Gastroesophageal sphincter (tissue), 4 donors: ENCODE results near the gene PTPN13. TPM values are rescaled to one million over a fixed set of nuclear protein-coding genes. Genes with fewer than 3 reads are reported as not detected.

Experiments used
- ATAC-seq: fragments of 150-250 bp; one replicate; pipeline ENCODE4 v1.9.1; 2016; ENCODE audit warnings: mild to moderate bottlenecking, moderate library complexity
- H3K27ac ChIP-seq, 4 donors: fragments of 200-600 bp; sonication (generic) in 3 of 4; 1 replicate in 3 of 4; 2 replicates in 1 of 4; pipeline ENCODE4 v1.5.1; 2016 to 2019
- H3K27me3 ChIP-seq: fragments of 200-600 bp; sonication (generic); one replicate; pipeline ENCODE4 v1.5.1; 2019
- H3K36me3 ChIP-seq, 2 donors: fragments of 200-600 bp; sonication (generic); one replicate each; pipeline ENCODE4 v1.5.1; 2019; ENCODE audit warnings: control low read depth in 1 of 2
- H3K4me1 ChIP-seq, 3 donors: fragments of 200-600 bp; sonication (generic); 1 replicate in 2 of 3; 2 replicates in 1 of 3; pipeline ENCODE4 v1.5.1; 2016 to 2019; ENCODE audit warnings: control low read depth in 2 of 3
- H3K4me3 ChIP-seq, 2 donors: fragments of 200-600 bp; sonication (generic); one replicate each; pipeline ENCODE4 v1.5.1; 2019; ENCODE audit warnings: mild to moderate bottlenecking in 1 of 2, moderate library complexity in 1 of 2
- H3K9me3 ChIP-seq, 3 donors: fragments of 200-600 bp; sonication (generic); one replicate each; pipeline ENCODE4 v1.5.1; 2017 to 2019; ENCODE audit warnings: control low read depth in 2 of 3
- EP300 ChIP-seq: sonication (generic); formaldehyde crosslinking; IDR thresholded peaks from one replicate; pipeline ENCODE4 v1.6.1; 2017; ENCODE audit warnings: antibody characterized with exemption, mild to moderate bottlenecking
- POLR2A ChIP-seq, 2 donors: fragments of 450-650 bp; IDR thresholded peaks; one replicate each; pipeline ENCODE4 v1.6.1; 2017; ENCODE audit warnings: antibody characterized with exemption in 2 of 2, mild to moderate bottlenecking in 2 of 2, moderate library complexity in 1 of 2
- POLR2AphosphoS5 ChIP-seq: sonication (generic); formaldehyde crosslinking; IDR thresholded peaks from one replicate; pipeline ENCODE4 v1.6.1; 2017; ENCODE audit warnings: antibody characterized with exemption
- WGBS, 2 donors: methylation state at CpG; one replicate each; pipeline ENCODE4 v1.1.5; 2018; ENCODE audit warnings: low coverage in 1 of 2; 5-methylcytosine and 5-hydroxymethylcytosine counted together
- total RNA-seq, 4 donors: library from RNA; depleted of rRNA; stranded (reverse); fragments of >200 nt; gene quantifications; one replicate each; pipeline ENCODE4 v1.1.0, GENCODE V29; 2016
- TF ChIP-seq, protein P1 (sequence below), 4 experiments: fragments of 200-600 bp in 2 of 4; fragments of 450-650 bp in 2 of 4; sonication (generic) in 1 of 4; IDR thresholded peaks; one replicate each; pipeline ENCODE4 v1.5.1; 2017 to 2019; ENCODE audit warnings: antibody characterized with exemption in 4 of 4, mild to moderate bottlenecking in 2 of 4, moderate library complexity in 2 of 4

PTPN13 gene
- total RNA-seq, 4 donors from 2014 or later: 12.8 to 22.7 (median 20.7) TPM

GRCh38 chr4:86841309-86841708 lies 247.2 kb downstream of the PTPN13 start:
- WGBS, 2 donors: 53 to 83% methylated on average over 1 of the region's 1 CpG
- Histone ChIP-seq H3K9me3 (no peaks in the 10 kb centered on the region), H3K4me3 (no peak overlapping the region), H3K36me3 (no peaks in the 10 kb centered on the region), H3K27me3 (no peaks in the 10 kb centered on the region), H3K4me1 (peaks cover 0 to 12% (median 2%) of the 10 kb centered on the region in 3 donors), H3K27ac (no peak overlapping the region)
- TF ChIP-seq, protein P1, sequence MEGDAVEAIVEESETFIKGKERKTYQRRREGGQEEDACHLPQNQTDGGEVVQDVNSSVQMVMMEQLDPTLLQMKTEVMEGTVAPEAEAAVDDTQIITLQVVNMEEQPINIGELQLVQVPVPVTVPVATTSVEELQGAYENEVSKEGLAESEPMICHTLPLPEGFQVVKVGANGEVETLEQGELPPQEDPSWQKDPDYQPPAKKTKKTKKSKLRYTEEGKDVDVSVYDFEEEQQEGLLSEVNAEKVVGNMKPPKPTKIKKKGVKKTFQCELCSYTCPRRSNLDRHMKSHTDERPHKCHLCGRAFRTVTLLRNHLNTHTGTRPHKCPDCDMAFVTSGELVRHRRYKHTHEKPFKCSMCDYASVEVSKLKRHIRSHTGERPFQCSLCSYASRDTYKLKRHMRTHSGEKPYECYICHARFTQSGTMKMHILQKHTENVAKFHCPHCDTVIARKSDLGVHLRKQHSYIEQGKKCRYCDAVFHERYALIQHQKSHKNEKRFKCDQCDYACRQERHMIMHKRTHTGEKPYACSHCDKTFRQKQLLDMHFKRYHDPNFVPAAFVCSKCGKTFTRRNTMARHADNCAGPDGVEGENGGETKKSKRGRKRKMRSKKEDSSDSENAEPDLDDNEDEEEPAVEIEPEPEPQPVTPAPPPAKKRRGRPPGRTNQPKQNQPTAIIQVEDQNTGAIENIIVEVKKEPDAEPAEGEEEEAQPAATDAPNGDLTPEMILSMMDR (IDR thresholded peaks at IDR 0.05): no peak
- TF ChIP-seq EP300: no peak
- no peak for TF ChIP-seq POLR2AphosphoS5
- no peak for TF ChIP-seq POLR2A (IDR thresholded peaks at IDR 0.05)
- ATAC-seq: no peak

DNA sequence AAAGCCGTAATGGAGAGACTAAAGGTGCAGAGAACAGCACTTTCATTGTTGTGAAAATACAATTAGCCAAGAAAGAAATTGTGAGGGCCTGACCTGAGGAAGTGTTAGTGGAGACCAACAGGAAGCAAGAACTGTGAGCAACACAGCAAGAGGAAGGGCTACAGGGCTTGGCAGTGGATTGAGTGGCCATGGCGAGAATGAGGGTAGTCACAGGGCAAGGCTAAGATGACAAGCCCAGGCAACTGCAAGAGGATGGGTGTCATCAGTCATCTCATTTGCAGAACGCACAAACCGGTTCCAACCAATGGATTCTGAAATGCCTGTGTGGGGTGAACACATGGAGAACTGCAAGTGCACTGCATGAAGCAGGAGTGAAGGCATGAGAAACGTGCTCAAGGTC lies 251.5 kb downstream of the PTPN13 start:
- no peak overlapping the region for H3K27ac ChIP-seq
- ATAC-seq: no peak
- no peaks in the 10 kb centered on the region for H3K27me3 ChIP-seq
- no peaks in the 10 kb centered on the region for H3K4me1 ChIP-seq
- WGBS, 2 donors: 79 to 91% methylated on average over 4 to 5 of the region's 5 CpGs
- H3K4me3 ChIP-seq: no peak overlapping the region
- TF ChIP-seq POLR2A (IDR thresholded peaks at IDR 0.05) (no peak), EP300 (no peak), POLR2AphosphoS5 (no peak)
- TF ChIP-seq, protein P1 (IDR thresholded peaks at IDR 0.05): no peak
- no peaks in the 10 kb centered on the region for H3K36me3 ChIP-seq
- no peaks in the 10 kb centered on the region for H3K9me3 ChIP-seq

DNA sequence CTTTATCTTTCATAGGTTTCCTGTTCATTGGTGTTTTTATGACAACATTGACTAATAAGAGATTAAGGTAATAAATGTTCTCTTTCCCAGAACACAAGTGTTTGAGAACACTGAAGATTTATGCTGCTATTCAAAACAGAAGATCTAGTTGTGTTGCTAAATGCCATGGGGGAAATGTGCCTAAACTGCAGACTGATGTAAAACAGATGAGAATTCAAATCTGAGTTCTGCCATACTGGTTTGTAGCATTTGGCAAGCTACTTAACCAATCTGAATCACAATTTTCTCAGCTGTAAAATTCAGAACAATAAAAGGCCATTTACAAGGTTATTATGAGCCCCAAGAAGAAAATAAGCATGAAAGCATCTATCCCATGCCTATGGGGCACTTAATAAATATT lies 252.8 kb downstream of the PTPN13 start:
- Histone ChIP-seq H3K4me3 (peak overlapping the region in 1 of 2 donors; percentile 37), H3K9me3 (no peaks in the 10 kb centered on the region), H3K4me1 (no peaks in the 10 kb centered on the region), H3K27ac (no peak overlapping the region), H3K27me3 (no peaks in the 10 kb centered on the region), H3K36me3 (no peaks in the 10 kb centered on the region)
- no peak for ATAC-seq
- TF ChIP-seq POLR2AphosphoS5: no peak
- TF ChIP-seq POLR2A (IDR thresholded peaks at IDR 0.05): no peak
- TF ChIP-seq EP300: no peak
- TF ChIP-seq, protein P1 (IDR thresholded peaks at IDR 0.05): no peak

- no peak for ATAC-seq
- 73 to 87% methylated on average over 4 of the region's 4 CpGs for WGBS, 2 donors
- H3K9me3 ChIP-seq: no peaks in the 10 kb centered on the region
Observed at GRCh38 chr4:86847571-86847970, 253.5 kb downstream of the PTPN13 start.

GRCh38 chr4:86848136-86848535 lies 254.0 kb downstream of the PTPN13 start:
- no peak for ATAC-seq
- Histone ChIP-seq H3K36me3 (no peaks in the 10 kb centered on the region), H3K27me3 (no peaks in the 10 kb centered on the region), H3K4me3 (peak overlapping the region in 1 of 2 donors; percentile 37), H3K9me3 (no peaks in the 10 kb centered on the region), H3K27ac (peak overlapping the region in 3 of 4 donors; percentile 51 to 55 (median 53)), H3K4me1 (no peaks in the 10 kb centered on the region)
- 52 to 71% methylated on average over 4 of the region's 7 CpGs for WGBS, 2 donors
- TF ChIP-seq POLR2A (IDR thresholded peaks at IDR 0.05) (no peak), EP300 (no peak), POLR2AphosphoS5 (no peak)
- TF ChIP-seq, protein P1 (IDR thresholded peaks at IDR 0.05): no peak

More at GRCh38 chr4:86847571-86847970, 253.5 kb downstream of the PTPN13 start:
- no peaks in the 10 kb centered on the region for H3K4me1 ChIP-seq
- no peaks in the 10 kb centered on the region for H3K27me3 ChIP-seq
- H3K27ac ChIP-seq: peak overlapping the region in 2 of 4 donors; percentile 53 to 55
- TF ChIP-seq POLR2A (IDR thresholded peaks at IDR 0.05) (no peak), EP300 (no peak), POLR2AphosphoS5 (no peak)
- TF ChIP-seq, protein P1 (IDR thresholded peaks at IDR 0.05): no peak
- H3K36me3 ChIP-seq: no peaks in the 10 kb centered on the region
- H3K4me3 ChIP-seq: peak overlapping the region in 1 of 2 donors; percentile 37
